Right lobe of liver (tissue), 6 donors: ENCODE measurements around the gene FBXO28. TPM values are rescaled to one million over a fixed set of nuclear protein-coding genes. Genes with fewer than 3 reads are reported as not detected.

Experiments used
- ATAC-seq, 4 donors: fragments of 200-7000 bp; cut with Tn5 transposase; one replicate each; pipeline ENCODE4 v1.9.1; 2020; ENCODE audit warnings: mild to moderate bottlenecking in 4 of 4, moderate library complexity in 4 of 4
- DNase-seq, 3 donors: peaks; one replicate each; pipeline ENCODE4 v3.0.0-alpha.2; 2020
- H3K27ac ChIP-seq, 3 donors: fragments of 200-600 bp; one replicate each; pipeline ENCODE4 v1.8.0; 2022
- H3K27me3 ChIP-seq, 2 donors: fragments of 200-600 bp; one replicate each; pipeline ENCODE4 v1.8.0; 2022
- H3K36me3 ChIP-seq, 4 donors: fragments of 200-600 bp; sonication (generic) in 1 of 4; one replicate each; pipeline versions ENCODE4 v1.5.1 to v1.8.0; 2017 to 2022; ENCODE audit warnings: control low read depth in 1 of 4
- H3K4me1 ChIP-seq, 4 donors: fragments of 200-600 bp; sonication (generic) in 1 of 4; one replicate each; pipeline versions ENCODE4 v1.5.1 to v1.8.0; 2017 to 2022; ENCODE audit warnings: control low read depth in 1 of 4
- H3K4me3 ChIP-seq, 3 donors: fragments of 200-600 bp; one replicate each; pipeline ENCODE4 v1.8.0; 2022
- H3K9me3 ChIP-seq, 4 donors: fragments of 200-600 bp; sonication (generic) in 1 of 4; one replicate each; pipeline versions ENCODE4 v1.5.1 to v1.8.0; 2017 to 2022; ENCODE audit warnings: control low read depth in 1 of 4
- POLR2A ChIP-seq: fragments of 450-650 bp; IDR thresholded peaks from one replicate; pipeline ENCODE4 v1.6.1; 2017; ENCODE audit warnings: antibody characterized with exemption, mild to moderate bottlenecking
- WGBS: methylation state at CpG from one replicate; pipeline ENCODE4 v1.1.6; 2018; ENCODE audit warnings: low coverage, low lambda C conversion rate; ENCODE audit not compliant: insufficient coverage; ENCODE audit errors: missing lambda C conversion rate; 5-methylcytosine and 5-hydroxymethylcytosine counted together
- intact Hi-C, 2 donors: fragments of 100-400 bp; cut with DNase I; formaldehyde crosslinking; loops; one replicate each; pipeline versions ENCODE4 v1.11.2 to v1.14.1; 2022
- total RNA-seq, 6 experiments: library from RNA; depleted of rRNA in 2 of 6; stranded (reverse); fragments of >200 nt in 2 of 6; fragmentation: NEBNext Ultra II Directional in 3 of 6; extraction: Animal tissue kit (Norgen Biotek cat#: 25700) in 3 of 6; gene quantifications; one replicate each; pipeline versions ENCODE4 v1.1.0 to v1.2.4, GENCODE V29; 2016 to 2023
- TF ChIP-seq, protein P1 (sequence below), 4 donors: fragments of 200-600 bp in 3 of 4; fragments of 450-650 bp in 1 of 4; IDR thresholded peaks; one replicate each; pipeline versions ENCODE4 v1.5.1 to v1.8.0; 2016 to 2022; ENCODE audit warnings: antibody characterized with exemption in 4 of 4, mild to moderate bottlenecking in 2 of 4
- donor health status: DM: no; HTN: yes; CAD: no.
- donor health status: DM: no; HTN: no; CAD: no.
- donor health status: DM: no; HTN: no; CAD: no.
- donor health status: DM: no; HTN: yes; CAD: no.
- donor health status: DM: no; HTN: yes; CAD: no.

Gene FBXO28
- total RNA-seq, 6 experiments from 2014 or later = 11.5 to 20.9 (median 15.3) TPM

DNA sequence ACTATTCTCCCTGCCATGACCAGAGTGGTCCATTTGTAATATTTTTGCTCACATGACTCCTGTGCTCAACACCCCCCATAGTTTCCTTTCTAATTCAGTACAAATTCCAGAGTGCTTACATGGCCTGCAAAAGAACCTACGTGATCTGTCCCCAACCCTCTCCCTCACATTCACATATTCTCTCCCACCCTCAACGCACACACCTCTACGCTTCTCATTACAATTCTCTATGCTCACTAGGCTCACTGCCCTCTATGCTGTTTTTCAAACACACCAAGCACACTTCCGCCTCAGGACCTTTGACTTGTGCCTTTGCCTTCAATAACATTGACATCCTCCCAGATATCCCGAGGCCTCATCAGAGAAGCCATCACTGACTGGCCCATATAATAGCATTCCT lies 23.8 kb upstream of the FBXO28 start:
- Histone ChIP-seq H3K27ac (no peak overlapping the region), H3K36me3 (no peaks in the 10 kb centered on the region), H3K9me3 (no peaks in the 10 kb centered on the region), H3K4me3 (no peak overlapping the region), H3K4me1 (no peaks in the 10 kb centered on the region), H3K27me3 (no peaks in the 10 kb centered on the region)
- DNase-seq = no peak
- no peak for ATAC-seq
- intact Hi-C loops = no loop called here
- 81% methylated on average over 5 of the region's 5 CpGs for WGBS
- no peak for TF ChIP-seq POLR2A
- TF ChIP-seq, protein P1, sequence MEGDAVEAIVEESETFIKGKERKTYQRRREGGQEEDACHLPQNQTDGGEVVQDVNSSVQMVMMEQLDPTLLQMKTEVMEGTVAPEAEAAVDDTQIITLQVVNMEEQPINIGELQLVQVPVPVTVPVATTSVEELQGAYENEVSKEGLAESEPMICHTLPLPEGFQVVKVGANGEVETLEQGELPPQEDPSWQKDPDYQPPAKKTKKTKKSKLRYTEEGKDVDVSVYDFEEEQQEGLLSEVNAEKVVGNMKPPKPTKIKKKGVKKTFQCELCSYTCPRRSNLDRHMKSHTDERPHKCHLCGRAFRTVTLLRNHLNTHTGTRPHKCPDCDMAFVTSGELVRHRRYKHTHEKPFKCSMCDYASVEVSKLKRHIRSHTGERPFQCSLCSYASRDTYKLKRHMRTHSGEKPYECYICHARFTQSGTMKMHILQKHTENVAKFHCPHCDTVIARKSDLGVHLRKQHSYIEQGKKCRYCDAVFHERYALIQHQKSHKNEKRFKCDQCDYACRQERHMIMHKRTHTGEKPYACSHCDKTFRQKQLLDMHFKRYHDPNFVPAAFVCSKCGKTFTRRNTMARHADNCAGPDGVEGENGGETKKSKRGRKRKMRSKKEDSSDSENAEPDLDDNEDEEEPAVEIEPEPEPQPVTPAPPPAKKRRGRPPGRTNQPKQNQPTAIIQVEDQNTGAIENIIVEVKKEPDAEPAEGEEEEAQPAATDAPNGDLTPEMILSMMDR (IDR thresholded peaks at IDR 0.05) = no peak

DNA sequence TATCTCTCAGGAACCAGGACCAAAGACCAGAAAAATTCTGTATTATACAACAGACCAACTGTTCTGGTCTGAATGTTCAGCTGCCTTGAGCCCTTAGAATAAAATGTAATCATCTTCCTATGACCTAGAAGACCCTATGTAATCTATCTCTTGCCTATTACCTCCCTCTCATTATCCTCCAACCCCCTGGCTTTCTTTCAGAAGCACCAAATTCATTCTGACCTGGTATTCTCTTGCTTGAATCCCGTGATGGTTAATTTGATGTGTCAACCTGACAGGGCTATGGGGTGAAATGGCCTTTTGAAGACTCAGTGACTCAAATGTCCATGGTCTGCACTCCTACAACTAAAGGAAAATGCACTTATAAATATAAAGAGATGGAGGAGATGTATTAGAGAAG lies 21.8 kb upstream of the FBXO28 start:
- no peak overlapping the region for H3K27ac ChIP-seq
- no peaks in the 10 kb centered on the region for H3K4me1 ChIP-seq
- H3K9me3 ChIP-seq = no peaks in the 10 kb centered on the region
- ATAC-seq (no peak), DNase-seq (no peak)
- no peaks in the 10 kb centered on the region for H3K36me3 ChIP-seq
- H3K4me3 ChIP-seq = no peak overlapping the region
- TF ChIP-seq, protein P1 (IDR thresholded peaks at IDR 0.05) = no peak
- no peak for TF ChIP-seq POLR2A
- intact Hi-C loops = no loop called here
- H3K27me3 ChIP-seq = no peaks in the 10 kb centered on the region
- 64% methylated on average over 1 of the region's 1 CpG for WGBS

DNA sequence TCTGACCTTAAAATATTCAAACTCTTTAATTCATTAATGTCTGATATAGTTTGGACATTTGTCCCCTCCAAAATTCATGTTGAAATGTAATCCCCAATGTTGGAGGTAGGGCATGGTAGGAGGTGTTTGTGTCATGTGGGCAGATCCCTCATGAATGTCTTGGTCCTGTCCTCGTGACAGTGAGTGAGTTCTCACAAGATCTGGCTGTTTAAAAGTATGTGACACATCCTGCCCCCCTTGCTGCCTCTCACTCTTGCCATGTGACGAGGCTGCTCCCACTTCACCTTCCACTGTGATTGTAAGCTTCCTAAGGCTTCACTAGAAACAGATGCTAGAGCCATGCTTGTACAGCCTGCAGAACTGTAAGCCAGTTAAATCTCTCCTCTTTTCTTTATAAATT lies 21.3 kb upstream of the FBXO28 start:
- ATAC-seq (no peak), DNase-seq (no peak)
- H3K4me1 ChIP-seq = no peaks in the 10 kb centered on the region
- no peak overlapping the region for H3K27ac ChIP-seq
- 70% methylated on average over 2 of the region's 2 CpGs for WGBS
- TF ChIP-seq, protein P1 (IDR thresholded peaks at IDR 0.05) = no peak
- TF ChIP-seq POLR2A = no peak
- no peaks in the 10 kb centered on the region for H3K36me3 ChIP-seq
- intact Hi-C loops = no loop called here
- H3K9me3 ChIP-seq = no peaks in the 10 kb centered on the region
- no peak overlapping the region for H3K4me3 ChIP-seq
- H3K27me3 ChIP-seq = no peaks in the 10 kb centered on the region

DNA sequence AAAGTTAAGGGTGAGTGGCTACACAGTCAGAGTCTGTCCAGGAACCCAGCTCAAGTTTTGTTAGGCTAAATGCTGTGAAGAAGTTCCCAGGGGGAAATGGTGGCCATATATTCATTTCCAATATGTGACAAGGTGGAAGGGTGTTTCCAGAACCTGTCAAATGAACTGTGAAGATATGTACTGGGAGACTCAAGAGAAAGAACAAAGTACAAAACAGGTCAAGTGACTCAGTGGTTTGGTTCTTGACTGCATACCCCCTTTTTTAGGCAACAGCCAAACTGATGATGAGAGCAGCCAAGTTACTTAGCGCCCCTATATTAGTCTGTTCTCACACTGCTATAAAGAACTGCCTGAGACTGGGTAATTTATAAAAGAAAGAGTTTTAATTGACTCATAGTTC lies 18.6 kb upstream of the FBXO28 start:
- Histone ChIP-seq H3K27ac (no peak overlapping the region), H3K4me3 (no peak overlapping the region), H3K4me1 (no peaks in the 10 kb centered on the region), H3K9me3 (no peaks in the 10 kb centered on the region), H3K27me3 (no peaks in the 10 kb centered on the region), H3K36me3 (no peaks in the 10 kb centered on the region)
- whole genome bisulfite sequencing = 22% methylated on average over 1 of the region's 1 CpG
- ATAC-seq (no peak), DNase-seq (no peak)
- no peak for TF ChIP-seq POLR2A
- TF ChIP-seq, protein P1 (IDR thresholded peaks at IDR 0.05) = no peak
- intact Hi-C loops = no loop called here

DNA sequence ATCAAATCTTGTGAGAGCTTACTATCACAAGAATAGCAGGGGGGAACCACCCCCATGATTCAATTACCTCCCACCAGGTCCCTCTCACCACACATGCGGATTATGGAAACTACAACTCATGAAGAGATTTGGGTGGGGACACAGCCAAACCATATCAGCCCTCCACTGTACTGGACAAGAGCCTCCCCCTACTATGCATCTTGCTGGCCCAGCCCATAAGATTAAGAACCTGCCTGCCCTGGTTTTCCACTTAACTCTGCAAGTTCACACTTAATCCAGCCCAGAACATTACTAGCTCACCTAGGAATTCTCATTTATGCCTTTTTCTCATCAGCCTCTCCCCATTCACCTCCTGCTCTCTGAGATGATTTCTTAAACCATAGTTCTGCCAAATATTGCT lies 18.0 kb upstream of the FBXO28 start:
- WGBS = 71% methylated on average over 1 of the region's 1 CpG
- H3K36me3 ChIP-seq = no peaks in the 10 kb centered on the region
- DNase-seq = no peak

More for the DNA sequence above, 18.0 kb upstream of the FBXO28 start:
- TF ChIP-seq, protein P1 (IDR thresholded peaks at IDR 0.05) = no peak
- TF ChIP-seq POLR2A = no peak
- Histone ChIP-seq H3K4me1 (no peaks in the 10 kb centered on the region), H3K9me3 (no peaks in the 10 kb centered on the region), H3K27me3 (no peaks in the 10 kb centered on the region), H3K4me3 (no peak overlapping the region), H3K27ac (no peak overlapping the region)
- intact Hi-C loops = no loop called here
- ATAC-seq = no peak
